A673 (cell line): ENCODE results near the gene RASL10B. TPM values are rescaled to one million over a fixed set of nuclear protein-coding genes. Genes with fewer than 3 reads are reported as not detected.

ENCODE experiments used
- BruUV-seq: library from RNA; stranded (reverse); fragments of 400-500 nt; replicated peaks from 2 replicates; lab custom pipeline; 2021; lab: Mats Ljungman, UMichigan
- CTCF ChIA-PET: fragments of 300-600 bp; sonication (Branson Sonifier 250); formaldehyde crosslinking; loops from one replicate; lab custom pipeline; 2022; ENCODE audit warnings: antibody characterized with exemption; lab: Charles Lee
- POLR2A ChIA-PET: fragments of 300-600 bp; sonication (Branson Sonifier 250); formaldehyde crosslinking; loops from one replicate; lab custom pipeline; 2022; ENCODE audit warnings: antibody characterized with exemption; ENCODE audit not compliant: low non-redundant PET; lab: Charles Lee
- DNase-seq: peaks from one replicate; pipeline ENCODE4 v3.0.0-alpha.2; 2015; ENCODE audit warnings: low spot score
- H3K27ac ChIP-seq: fragments of 200-600 bp; sonication (generic); 2 replicates; pipeline ENCODE4 v1.5.1; 2016; ENCODE audit warnings: mixed run types, low read depth, mild to moderate bottlenecking, mixed read lengths, antibody characterized with exemption, low read length; ENCODE audit not compliant: poor library complexity, severe bottlenecking
- H3K27me3 ChIP-seq: fragments of 200-600 bp; sonication (generic); replicated peaks from 2 replicates; pipeline ENCODE4 v1.6.1; 2017; ENCODE audit warnings: mixed run types, low read depth, mild to moderate bottlenecking, mixed read lengths, antibody characterized with exemption, low read length; ENCODE audit not compliant: insufficient read depth, poor library complexity
- H3K36me3 ChIP-seq: fragments of 200-600 bp; sonication (generic); 2 replicates; pipeline ENCODE4 v1.6.1; 2016; ENCODE audit warnings: mixed run types, mild to moderate bottlenecking, mixed read lengths, antibody characterized with exemption, low read length; ENCODE audit not compliant: insufficient read depth, poor library complexity, severe bottlenecking
- H3K4me1 ChIP-seq: fragments of 200-600 bp; sonication (generic); 2 replicates; pipeline ENCODE4 v1.6.1; 2017; ENCODE audit warnings: mixed run types, mild to moderate bottlenecking, mixed read lengths, antibody characterized with exemption, low read length; ENCODE audit not compliant: insufficient read depth, poor library complexity, severe bottlenecking
- H3K4me3 ChIP-seq: fragments of 200-600 bp; sonication (generic); 2 replicates; pipeline ENCODE4 v1.5.1; 2016; ENCODE audit warnings: low read depth, mixed run types, mild to moderate bottlenecking, mixed read lengths, low read length; ENCODE audit not compliant: poor library complexity, severe bottlenecking
- H3K9me3 ChIP-seq: fragments of 200-600 bp; sonication (generic); 2 replicates; pipeline ENCODE4 v1.6.1; 2016; ENCODE audit warnings: mixed run types, low read depth, mild to moderate bottlenecking, mixed read lengths, antibody characterized with exemption, low read length; ENCODE audit not compliant: poor library complexity, severe bottlenecking
- CTCF ChIP-seq: fragments of 300-800, 200-600 bp; sonication (generic); conservative IDR thresholded peaks from 2 replicates; pipeline ENCODE4 v1.5.1; 2017; ENCODE audit warnings: low read depth, mild to moderate bottlenecking, antibody characterized with exemption, low read length, moderate library complexity, mixed read lengths
- EZH2 ChIP-seq: fragments of 200-600 bp; sonication (generic); IDR thresholded peaks from 2 replicates; pipeline ENCODE4 v1.6.1; 2017; ENCODE audit warnings: borderline replicate concordance, low read depth, mild to moderate bottlenecking, mixed read lengths, antibody characterized with exemption, low read length; ENCODE audit not compliant: poor library complexity, severe bottlenecking
- intact Hi-C: fragments of 100-400 bp; cut with micrococcal nuclease; formaldehyde crosslinking; loops from one replicate; pipeline ENCODE4 v1.10.0; 2022; ENCODE audit not compliant: unreplicated experiment
- total RNA-seq: library from RNA; stranded (reverse); gene quantifications from 2 replicates; pipeline ENCODE4 v1.2.3, GENCODE V29; 2021

The RASL10B gene
- total RNA-seq, 1 experiment from 2014 or later, result 15.9 TPM

GRCh38 chr17:35740997-35741931 lies 9.8 kb downstream of the RASL10B start:
- no TSS peak for BruUV-seq
- H3K9me3 ChIP-seq, result no peaks in the 10 kb centered on the region
- intact Hi-C loops, result loop anchor here (10.0 kb wide), 1 partner anchor 426 kb away; no protein-coding TSS in a partner anchor
- no peaks in the 10 kb centered on the region for H3K36me3 ChIP-seq
- H3K27ac ChIP-seq, result no peak overlapping the region
- H3K27me3 ChIP-seq, result no peaks in the 10 kb centered on the region
- no peaks in the 10 kb centered on the region for H3K4me1 ChIP-seq
- DNase-seq, result no peak
- no peak overlapping the region for H3K4me3 ChIP-seq
- POLR2A ChIA-PET, result no interaction called here
- CTCF ChIA-PET, result no interaction called here
- TF ChIP-seq EZH2 (no peak), CTCF (no peak)

GRCh38 chr17:35742496-35742895 lies 11.1 kb downstream of the RASL10B start:
- TF ChIP-seq EZH2 (no peak), CTCF (no peak)
- H3K4me1 ChIP-seq, result no peaks in the 10 kb centered on the region
- intact Hi-C loops, result loop anchor here (10.0 kb wide), 1 partner anchor 428 kb away; no protein-coding TSS in a partner anchor
- CTCF ChIA-PET, result no interaction called here
- BruUV-seq, result no TSS peak
- no peaks in the 10 kb centered on the region for H3K9me3 ChIP-seq
- no peak for DNase-seq
- no peak overlapping the region for H3K27ac ChIP-seq
- no peaks in the 10 kb centered on the region for H3K36me3 ChIP-seq
- H3K27me3 ChIP-seq, result no peaks in the 10 kb centered on the region
- POLR2A ChIA-PET, result no interaction called here
- no peak overlapping the region for H3K4me3 ChIP-seq

GRCh38 chr17:35742896-35743477 lies 11.5 kb downstream of the RASL10B start:
- no peaks in the 10 kb centered on the region for H3K4me1 ChIP-seq
- H3K4me3 ChIP-seq, result no peak overlapping the region
- ChIA-PET CTCF (no interaction called here), POLR2A (no interaction called here)
- H3K27me3 ChIP-seq, result no peaks in the 10 kb centered on the region
- no peaks in the 10 kb centered on the region for H3K9me3 ChIP-seq
- intact Hi-C loops, result loop anchor here (10.0 kb wide), 1 partner anchor 428 kb away; no protein-coding TSS in a partner anchor
- BruUV-seq, result no TSS peak
- no peaks in the 10 kb centered on the region for H3K36me3 ChIP-seq
- TF ChIP-seq EZH2 (no peak), CTCF (no peak)
- H3K27ac ChIP-seq, result no peak overlapping the region
- no peak for DNase-seq
